ENCODE results near the gene SOX12.

Gene SOX12

DNA sequence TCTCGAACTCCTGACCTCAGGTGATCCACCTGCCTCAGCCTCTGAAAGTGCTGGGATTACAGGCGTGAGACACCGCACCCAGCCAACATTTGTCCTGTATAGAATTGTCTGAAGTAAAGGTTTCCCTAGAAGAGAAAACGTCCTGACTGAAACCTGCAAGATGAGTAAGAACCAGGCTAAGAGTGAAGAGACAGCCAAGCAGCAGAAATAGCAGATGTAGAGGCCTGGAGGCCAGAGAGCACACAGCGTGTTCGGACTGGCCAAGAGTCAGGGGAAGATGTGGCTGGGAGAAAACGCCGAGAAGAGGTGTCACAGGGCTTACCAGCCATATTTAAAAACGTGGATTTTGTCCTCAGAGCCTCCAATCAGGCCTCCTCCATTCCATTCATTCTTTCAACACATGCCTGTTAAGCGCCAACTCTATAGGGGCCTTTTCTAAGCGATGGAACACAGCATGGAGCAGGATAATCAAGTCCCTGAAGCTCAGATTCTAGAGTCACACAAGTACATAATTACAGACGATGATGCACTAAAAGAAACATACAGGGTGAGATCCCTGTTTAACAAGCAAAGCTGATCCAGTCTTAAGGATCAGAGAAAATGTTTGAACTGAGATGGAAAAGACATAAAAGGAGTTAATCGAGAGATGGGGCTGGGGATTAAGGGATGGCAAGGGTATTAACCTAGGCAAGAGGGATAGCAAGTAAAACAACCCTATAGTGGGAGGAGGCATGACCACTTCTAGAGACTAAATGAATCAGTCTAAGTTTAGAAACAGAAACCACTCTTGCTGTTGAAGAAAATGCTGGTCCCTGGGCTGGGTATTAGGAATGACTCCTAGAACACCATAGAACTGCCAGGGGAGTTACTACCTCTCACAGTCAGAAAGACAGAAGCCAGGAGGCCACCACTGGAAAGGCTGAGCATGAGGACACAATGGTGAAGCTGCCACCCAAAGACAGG lies 23.2 kb upstream of the SOX12 start:
- no peak for DNase-seq

DNA sequence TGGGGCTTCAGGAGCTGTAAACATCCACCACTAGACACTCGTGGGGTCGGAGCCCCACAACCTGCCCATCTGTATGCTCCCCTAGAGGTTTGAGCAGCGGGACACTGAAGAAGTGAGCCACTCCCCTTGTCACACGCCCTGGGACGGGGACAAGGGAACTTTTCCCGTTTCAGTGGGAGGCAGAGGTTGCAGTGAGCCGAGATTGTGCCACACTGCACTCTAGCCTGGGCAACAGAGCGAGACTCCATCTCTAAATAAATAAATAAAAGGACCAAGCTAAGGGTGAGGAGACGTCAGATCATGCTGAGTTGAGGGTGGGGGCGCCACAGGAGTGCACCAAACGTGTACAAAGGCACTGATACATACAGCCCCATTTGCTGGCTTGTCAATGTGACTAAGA lies 19.6 kb upstream of the SOX12 start:
- no peak for DNase-seq

DNA sequence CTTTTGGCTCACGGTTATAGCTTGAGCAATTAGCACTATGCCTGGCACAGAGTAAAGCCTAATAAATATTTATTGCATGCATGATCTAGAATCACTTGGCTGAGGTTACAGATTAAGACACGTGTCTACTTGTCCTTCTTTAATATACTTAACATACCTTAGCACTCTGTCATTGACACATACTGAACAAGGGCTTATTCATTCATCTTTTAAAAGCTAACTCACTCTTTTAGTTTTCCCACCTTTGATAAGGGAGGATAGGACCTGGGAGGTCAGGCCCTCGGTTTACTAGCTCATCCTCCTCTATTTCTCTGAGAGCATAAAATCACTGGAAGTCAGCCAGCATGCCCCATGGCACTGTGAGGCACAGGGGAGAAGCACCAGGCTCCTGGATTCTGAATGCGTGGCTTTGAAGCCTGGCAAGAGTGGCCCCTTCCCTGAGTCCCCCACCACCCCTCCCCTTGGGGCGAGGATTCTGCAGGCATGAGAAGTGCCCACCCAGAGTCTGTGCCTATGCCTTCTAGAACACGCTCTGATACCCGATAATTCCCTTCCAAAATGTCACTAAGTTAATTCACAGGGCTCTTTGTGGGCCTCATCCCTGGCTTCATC lies 16.8 kb upstream of the SOX12 start:
- no peak for DNase-seq

DNA sequence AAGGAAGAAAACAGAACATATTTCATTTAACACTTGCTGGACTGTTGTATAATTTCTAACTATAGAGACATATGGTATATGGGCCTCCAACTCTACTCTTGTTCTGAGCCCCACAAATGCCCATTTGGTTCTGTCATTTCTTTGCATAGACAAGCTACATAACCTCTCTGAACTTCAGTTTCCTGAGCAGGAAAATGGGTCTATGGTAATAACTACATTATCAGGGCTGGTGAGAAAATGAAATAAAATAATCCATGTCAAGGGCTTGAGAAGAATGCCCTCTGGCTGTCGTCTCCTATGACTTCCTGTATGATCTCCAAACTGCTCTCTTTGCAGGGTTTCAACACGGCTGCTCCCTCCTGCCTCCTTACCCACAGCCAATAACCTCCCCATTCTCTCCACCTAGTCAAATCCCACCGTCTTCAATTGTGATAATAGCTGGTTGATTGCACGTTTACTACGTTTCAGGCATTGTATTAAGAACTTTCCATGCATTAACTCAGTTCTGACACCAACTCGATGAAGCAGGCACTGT lies 16.0 kb upstream of the SOX12 start:
- DNase-seq = no peak

DNA sequence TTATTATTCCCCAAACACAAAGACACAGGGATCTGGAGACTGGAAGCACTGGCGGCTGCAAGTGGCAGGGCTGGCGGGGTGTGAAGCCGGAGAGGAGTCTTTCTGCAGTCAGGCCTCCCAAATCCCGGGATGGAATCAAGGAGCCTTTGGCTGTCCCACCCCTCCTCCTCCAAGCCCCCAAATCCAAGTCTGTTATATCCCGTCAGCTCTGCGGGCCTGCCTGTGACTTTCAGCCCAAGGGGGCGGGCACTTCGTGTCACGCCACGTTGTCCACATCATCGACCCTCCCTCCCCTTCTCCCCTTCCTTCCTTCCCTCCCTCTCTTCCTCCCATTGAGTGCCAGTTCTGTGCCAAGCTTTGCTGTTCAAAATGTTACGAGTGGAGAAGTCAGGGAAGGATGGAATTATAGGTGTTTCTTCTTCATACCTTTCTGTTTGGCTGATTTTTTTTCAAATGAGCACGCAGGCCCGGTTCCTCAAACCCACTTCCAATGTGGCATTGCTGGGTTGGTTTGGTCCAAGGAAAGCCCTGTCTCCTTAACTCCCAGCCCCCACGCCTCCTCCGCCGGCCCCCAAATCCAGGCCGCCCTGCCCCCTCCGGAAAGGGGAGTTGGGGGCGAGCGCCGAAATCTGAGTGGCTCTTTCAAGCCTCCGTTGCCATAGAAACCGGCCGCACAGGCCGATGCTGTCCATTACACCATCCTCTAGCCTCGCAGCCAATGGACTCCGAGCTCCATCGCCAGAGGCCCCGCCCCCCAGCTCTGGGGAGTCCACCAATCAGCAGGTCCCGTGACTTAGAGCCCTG lies 15.3 kb upstream of the SOX12 start:
- peak; percentile 79 for DNase-seq

DNA sequence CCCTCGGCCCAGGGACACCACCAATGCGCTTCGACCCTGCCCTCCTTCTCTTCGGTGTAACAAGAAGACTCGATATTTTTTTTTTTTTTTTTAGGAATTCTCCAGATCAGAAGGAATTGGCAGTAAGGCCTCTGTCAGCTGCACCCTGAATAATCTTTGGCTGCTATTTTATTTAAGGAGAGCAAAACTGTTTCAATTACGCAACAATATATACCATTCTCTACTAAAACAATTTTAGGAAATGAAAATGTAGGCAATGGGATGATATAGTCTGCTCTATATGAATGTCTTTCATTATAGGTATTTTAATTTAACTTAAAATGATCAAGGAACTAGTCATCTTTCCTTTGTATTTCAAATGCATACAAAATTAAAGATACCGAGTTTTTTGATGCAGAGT lies 14.7 kb upstream of the SOX12 start:
- DNase-seq = no peak

DNA sequence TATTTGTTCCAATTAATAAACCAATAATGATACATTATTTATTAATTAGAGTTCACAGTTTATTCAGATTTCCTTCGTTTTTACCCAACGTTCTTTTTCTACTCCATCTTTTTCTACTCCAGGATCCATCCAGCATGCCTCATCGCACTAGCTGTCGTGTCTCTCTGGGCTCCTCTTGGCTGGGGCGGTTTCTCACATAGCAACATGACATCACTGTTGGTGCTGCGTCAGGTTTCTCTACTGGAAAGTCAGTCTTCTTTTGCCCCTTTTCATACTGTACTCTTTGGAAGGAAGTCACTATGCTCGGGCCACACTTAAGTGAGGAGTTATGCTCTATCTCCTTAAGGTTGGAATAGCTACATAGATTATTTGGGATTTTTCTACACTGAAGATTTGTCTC lies 13.7 kb upstream of the SOX12 start:
- DNase-seq = no peak

DNA sequence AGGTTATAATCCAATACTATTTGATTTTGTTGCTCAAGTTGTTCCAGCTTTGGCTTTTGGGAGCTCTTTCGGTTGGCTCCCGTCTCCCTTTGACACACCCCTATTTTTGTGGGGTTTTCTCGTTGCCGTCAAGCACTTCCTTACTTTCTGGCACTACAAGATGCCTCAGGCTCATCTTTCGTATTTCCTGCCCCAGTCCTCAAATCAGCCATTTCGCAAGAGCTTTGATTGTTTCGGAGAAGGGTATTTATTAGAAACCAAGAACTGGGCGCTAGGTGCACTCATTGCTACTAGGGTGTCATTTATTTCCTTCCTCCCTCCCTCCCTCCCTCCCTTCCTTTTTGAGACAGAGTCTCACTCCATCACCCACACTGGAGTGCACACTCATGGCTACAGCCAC lies 13.3 kb upstream of the SOX12 start:
- no peak for DNase-seq

DNA sequence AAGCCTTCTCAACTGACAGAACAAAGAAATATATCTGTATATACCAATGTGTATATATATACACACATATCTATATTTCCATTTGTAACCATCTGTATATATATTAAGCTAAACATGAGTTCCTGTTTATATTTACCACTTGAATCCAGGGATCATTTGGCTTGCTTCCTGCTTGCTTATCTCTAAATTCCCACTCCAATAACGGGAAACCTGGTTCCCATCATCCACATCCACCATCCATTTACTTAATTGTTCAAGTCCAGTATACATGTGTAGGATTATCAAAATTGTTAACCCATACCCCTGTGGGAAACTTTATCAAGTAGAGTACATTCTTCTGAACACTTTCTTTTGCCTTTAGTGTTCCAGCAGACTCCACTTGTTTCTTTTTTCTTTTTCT lies 12.5 kb upstream of the SOX12 start:
- no peak for DNase-seq

DNA sequence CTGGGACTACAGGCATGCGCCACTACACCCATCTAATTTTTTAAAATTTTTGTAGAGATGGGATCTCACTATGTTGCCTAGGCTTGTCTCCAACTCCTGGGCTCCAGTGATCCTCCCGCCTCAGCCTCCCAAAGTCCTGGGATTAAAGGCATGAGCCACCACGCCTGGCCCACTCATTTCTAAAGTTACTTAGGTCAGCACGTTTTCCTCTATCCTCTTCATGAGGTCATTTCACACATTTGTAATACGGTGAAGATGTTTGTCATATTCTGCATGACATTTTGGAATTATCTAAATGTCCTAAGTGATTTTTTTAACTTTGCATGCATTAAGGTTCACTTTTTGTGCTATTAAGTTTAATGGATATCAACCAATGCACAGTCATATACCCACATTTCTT lies 11.9 kb upstream of the SOX12 start:
- DNase-seq = no peak

DNA sequence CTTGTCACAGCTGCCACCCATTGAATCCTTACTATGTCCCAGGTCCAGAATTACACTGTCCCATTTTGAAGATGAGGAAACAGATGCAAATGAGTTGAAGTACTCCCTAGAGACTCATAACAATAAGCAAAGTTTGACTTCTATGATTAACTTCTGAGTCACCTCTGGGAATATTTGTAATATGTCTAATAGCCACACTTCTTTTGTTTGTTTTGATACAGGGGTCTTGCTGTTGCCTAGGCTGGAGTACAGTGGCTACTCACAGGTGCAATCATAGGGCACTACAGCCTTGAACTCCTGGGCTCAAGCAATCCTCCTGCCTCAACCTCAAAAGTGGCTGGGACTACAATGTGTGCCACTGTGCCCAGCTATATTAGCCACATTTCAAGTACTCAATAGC lies 11.4 kb upstream of the SOX12 start:
- DNase-seq = no peak

DNA sequence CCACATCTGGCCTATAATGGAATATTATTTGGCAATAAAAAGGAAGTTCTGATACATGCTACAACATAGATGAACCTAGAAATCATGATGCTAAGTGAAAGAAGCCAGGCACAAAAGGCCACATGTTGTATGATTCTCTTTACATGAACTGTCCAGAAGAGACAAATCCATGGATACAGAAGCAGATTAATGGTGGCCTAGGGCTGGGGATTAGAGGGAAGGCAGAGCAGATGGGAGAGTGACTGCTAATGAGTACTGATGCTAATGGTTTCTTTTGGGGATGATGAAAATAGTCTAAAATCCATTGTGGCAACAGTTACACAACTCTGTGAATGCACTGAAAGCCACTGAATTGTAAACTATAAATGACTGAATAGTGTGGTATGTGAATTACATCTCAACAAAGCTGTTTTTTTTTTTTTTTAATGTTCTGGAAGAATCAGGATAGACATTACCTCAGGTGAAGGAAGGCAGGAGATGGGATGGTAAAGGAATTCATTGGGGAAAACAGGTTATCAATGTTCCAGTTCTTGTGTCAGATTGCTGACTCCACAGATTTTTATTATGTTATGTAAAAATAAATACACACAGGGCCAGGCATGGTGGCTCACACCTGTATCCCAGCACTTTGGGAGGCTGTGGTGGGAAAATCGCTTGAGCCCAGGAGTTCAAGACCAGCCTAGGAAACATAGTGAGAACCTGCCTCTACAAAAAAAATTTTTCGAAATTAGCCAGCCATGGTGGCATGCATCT lies 8.9 kb upstream of the SOX12 start:
- no peak for DNase-seq

DNA sequence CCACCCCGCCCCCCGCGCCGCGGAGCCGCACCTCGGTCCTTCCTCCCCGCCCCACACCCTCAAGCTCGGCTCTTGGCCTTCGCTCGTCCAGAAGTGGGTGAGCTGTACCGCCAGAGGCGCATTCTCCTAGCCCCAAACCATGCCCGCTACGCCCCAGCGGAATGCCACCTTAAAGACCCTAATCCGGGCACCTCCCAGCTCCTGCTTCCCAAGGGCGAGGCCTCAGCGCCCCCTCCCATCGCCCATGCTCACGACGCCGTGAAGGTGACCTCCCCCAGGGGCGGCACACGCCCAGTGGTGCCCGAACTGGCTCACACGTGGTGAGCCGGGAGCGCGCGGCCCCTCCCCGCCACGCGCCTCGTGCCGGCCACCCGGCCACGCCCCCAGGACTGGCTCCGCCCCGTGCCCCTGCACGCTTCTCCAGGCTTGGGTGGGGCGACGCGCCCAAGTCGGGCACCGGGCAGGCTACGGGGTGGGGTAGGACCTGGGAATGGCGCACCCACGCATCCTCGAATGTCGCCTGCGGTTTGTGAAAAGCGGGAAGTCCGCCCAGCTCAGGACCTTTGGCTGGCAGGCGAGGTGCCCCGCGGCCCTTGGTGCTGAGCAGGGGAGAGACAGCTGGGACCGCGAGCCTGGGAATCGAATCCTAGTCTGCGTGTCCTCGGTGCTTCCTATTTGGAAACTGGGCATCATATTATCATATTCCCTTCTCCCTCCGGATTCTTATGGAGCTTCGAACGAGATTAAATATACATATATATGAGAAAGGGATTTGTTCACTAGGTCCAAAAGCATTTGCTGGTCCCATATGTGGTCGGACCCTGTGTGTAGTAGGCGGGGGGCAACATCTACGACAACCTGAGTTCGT lies 941 bp upstream of the SOX12 start:
- peak; percentile 93 for DNase-seq

DNA sequence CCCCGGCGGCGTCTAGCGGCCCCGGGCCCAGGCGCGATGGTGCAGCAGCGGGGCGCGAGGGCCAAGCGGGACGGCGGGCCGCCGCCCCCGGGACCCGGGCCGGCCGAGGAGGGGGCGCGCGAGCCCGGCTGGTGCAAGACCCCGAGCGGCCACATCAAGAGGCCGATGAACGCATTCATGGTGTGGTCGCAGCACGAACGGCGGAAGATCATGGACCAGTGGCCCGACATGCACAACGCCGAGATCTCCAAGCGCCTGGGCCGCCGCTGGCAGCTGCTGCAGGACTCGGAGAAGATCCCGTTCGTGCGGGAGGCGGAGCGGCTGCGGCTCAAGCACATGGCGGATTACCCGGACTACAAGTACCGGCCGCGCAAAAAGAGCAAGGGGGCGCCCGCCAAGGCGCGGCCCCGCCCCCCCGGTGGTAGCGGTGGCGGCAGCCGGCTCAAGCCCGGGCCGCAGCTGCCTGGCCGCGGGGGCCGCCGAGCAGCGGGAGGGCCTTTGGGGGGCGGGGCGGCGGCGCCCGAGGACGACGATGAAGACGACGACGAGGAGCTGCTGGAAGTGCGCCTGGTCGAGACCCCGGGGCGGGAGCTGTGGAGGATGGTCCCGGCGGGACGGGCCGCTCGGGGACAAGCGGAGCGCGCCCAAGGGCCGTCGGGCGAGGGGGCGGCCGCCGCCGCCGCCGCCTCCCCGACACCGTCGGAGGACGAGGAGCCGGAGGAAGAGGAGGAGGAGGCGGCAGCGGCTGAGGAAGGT lies 715 bp downstream of the SOX12 start:
- peak; percentile 54 for DNase-seq

DNA sequence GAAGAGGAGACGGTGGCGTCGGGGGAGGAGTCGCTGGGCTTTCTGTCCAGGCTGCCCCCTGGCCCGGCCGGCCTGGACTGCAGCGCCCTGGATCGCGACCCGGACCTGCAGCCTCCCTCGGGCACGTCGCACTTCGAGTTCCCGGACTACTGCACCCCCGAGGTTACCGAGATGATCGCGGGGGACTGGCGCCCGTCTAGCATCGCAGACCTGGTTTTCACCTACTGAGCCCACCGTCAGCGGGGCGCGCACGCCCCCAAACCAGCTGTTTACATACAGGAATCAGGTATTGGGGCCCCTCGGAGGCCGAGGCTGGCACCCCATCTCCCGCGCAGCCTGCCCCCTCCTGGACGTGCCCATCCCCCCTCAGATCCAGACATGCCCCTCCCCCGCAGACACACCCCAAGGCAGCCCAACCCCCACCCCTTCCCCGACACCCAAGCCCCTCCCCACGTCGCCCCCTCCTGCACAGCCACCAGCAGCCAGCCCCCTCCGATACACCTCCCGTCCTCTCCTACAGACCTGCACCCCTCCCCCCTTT lies 1.4 kb downstream of the SOX12 start:
- DNase-seq = peak; percentile 15

DNA sequence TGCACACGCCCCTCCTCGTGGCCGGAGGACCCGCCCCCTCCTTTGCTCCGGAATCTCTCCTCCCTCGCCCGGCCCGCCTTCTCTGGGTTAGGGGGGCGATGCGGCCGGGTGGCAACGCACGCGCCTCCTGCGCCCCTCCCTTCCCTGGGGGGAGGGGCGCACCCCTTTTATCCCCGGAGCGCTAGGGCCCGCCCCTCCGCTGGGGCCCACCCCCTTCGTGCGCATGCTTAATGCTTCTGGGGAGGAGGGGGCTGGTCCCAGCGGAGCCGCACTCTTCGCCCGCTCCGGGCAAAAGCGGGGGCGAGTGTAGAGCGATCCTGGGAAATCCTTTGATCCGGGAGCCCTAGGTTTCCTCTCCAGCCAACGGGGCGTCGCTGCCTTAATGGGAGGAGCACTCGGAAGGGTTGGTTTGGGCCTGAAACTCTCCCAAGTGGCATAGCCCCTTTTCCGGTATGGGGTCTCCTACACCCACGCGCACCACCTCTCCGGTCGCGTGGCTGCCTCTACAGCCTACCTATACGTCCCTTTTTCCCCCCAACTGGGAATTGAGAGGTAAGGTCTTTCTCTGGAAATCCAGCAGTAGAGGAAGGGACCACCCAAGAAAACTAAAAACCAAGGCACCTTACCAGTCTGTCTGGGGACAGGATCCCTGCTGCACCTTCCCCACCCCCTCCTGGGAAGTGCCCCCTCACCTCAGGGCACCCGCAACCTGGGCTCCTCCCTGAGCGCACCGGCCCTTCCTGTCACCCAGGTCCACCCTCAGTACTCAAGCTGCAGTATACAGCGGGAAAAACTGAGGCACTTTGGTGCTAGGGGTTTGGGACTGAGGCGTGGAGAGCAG lies 2.1 kb downstream of the SOX12 start:
- peak; percentile 54 for DNase-seq

DNA sequence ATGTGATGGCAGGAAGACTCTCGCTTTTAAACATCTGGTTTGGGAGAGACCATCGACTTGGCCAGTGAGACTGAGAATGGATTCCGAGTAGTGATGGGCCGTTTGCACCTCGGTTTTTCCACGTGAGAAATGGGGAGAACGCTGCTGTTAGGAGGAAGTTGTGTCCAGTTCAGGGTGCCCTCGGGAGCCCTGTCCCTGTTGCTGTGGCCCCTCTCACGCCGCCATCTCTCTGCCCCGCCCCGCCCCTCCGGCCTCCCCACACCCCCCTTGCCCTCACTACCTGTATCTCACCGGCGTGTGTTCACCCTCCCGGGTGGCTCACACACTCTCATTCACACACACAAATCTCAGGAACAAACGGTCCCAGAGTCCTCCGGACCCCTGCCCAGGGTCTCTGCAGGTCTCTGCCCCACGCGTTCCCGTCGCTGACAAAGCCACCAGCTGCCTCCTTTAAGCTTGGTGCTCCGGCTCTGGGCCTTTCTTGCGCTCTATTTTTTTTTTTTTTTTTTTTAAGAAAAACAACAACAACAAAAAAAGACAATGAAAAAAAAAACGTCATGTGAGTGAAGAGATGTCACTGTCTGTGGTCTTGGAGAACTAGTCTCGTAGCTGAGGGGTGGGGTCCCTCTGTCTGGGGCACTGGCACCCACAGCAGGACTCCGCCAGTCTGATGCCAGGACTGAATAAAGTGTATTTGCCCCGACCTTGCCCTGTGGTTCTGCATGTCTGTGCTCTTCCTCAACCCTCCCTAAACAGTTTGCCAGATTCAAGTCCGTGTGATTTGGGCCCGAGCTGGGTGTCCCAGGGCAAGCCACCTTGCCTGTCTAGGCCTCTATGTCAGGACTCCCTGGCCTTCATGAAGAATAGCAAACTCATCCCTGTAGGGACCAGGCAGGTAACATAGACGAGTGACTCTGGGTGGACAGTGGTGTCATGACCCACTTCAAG lies 2.9 kb downstream of the SOX12 start:
- DNase-seq = no peak

DNA sequence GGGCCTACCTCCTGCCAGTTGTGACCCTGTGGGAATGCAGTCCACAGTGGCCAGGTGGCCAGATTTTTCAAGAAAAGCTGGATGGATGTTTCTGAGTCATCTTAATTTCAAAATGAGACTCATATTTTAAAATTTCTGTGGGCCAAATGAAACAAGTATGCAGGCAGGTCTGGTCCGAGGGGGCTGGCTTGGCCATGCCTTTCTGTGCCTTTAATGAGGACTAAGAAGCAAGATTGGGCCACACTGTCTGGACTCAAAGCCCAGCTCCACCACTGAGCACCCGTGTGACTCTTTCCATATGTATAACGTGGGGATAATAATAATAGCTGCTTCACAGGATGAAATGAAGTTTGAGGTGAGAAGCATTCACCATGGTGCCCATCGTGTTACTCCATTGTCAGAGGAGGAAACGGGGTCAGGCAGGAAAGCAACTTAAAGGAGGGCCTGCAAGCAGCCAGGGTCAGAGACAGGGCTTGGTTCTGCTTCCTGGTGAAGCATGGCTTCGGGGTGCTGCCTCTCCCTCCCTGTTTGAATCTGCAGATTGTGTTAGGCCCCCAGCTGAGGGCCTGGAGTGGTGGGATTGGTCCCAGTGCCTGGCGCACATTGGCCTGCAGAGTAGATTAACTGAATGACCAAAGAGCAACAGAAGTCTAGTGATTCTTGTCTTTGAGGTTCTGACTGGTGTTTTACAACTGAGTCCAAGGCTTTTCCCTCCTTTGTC lies 3.8 kb downstream of the SOX12 start:
- DNase-seq = no peak

Data from activated naive CD4-positive, alpha-beta T cell treated with Interleukin-2 at 50 U/mL for 16 hours (primary cell).